AG10803 (cell line): ENCODE data around the gene PSMC4.

Source experiments
- DNase-seq: peaks from one replicate; pipeline ENCODE4 v3.0.0; 2010; ENCODE audit warnings: low read depth
- H3K4me3 ChIP-seq: 2 replicates; pipeline ENCODE4 v1.5.1; 2011; ENCODE audit warnings: mild to moderate bottlenecking, low read length, control low read depth
- TF ChIP-seq, protein P1 (sequence below): conservative IDR thresholded peaks from 2 replicates; pipeline ENCODE4 v1.5.1; 2011; ENCODE audit warnings: mild to moderate bottlenecking, low read length, control low read depth, inconsistent platforms

The PSMC4 gene

DNA sequence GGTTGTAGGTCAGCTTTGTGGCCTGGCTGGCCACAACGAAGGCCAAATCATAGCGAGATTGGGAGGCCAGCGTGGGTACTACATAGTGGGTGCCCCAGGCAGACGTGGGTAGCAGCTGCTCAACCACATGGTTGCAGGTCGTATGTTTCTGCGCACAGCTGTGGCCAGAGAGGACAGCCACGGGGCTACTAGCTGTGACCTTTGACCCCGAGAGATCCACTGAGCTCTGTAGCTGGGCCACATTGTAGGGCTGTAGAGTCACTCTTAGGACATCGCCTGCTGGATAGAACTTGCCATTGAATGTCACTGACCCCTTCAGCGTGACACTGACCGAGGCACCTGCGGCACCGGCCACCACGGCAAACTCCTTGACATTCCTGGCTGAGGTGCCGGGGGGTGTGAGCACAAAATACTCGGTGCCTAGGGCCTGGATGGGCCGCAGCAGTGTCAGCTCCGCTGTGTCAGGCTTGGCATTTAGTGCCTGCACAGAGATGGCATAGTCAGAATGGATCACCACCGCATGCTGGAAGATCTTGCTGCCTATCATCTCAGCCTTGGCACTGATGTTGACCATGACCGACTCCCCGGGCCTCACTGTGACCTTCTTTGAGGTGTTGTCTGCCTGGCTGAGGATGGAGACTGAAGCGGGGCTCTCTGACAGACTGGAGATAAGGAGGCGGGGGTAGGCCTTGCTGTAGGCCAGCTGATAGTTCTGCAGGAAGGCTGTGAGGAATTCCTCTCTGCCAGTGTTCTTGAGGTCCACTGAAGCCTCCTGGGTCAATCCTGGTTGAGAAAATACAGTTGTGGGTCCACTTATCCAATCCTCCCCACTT lies 43.2 kb upstream of the PSMC4 start:
- DNase-seq: no peak
- H3K4me3 ChIP-seq: no peak overlapping the region
- TF ChIP-seq, protein P1, sequence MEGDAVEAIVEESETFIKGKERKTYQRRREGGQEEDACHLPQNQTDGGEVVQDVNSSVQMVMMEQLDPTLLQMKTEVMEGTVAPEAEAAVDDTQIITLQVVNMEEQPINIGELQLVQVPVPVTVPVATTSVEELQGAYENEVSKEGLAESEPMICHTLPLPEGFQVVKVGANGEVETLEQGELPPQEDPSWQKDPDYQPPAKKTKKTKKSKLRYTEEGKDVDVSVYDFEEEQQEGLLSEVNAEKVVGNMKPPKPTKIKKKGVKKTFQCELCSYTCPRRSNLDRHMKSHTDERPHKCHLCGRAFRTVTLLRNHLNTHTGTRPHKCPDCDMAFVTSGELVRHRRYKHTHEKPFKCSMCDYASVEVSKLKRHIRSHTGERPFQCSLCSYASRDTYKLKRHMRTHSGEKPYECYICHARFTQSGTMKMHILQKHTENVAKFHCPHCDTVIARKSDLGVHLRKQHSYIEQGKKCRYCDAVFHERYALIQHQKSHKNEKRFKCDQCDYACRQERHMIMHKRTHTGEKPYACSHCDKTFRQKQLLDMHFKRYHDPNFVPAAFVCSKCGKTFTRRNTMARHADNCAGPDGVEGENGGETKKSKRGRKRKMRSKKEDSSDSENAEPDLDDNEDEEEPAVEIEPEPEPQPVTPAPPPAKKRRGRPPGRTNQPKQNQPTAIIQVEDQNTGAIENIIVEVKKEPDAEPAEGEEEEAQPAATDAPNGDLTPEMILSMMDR: no peak

DNA sequence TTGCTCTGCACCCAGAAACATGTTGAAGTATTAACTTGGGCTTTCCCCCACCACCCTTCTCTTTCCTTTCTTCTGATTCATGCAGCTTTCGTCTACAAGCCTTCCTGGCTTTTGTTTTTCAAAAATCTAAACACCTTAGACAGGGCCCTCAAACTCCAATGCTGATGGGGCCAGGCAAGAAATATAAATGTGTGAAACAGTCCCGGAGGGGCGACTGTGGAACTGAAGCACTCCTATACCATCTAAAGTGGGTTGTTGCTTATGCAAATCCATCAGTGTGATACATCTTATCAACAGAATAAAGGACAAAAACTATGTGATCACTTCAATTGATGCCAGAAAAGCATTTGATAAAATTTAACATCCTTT lies 42.6 kb upstream of the PSMC4 start:
- DNase-seq: no peak
- TF ChIP-seq, protein P1: no peak
- H3K4me3 ChIP-seq: no peak overlapping the region

DNA sequence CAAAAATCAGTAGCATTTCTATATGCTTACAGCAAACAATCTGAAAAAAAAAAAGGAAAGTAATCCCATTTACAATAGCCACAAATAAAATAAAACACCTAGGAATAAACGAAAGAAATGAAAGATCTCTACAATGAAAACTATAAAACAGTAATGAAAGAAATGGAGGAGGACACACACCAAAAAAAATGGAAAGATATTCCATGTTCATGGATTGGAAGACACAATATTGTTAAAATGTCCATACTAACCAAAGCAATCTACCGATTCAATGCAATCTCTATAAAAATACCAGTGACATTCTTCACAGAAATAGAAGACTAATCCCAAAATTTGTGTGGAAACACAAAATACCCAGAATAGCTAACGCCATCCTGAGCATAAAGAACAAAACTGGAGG lies 41.2 kb upstream of the PSMC4 start:
- DNase-seq: no peak
- TF ChIP-seq, protein P1: no peak
- no peak overlapping the region for H3K4me3 ChIP-seq

DNA sequence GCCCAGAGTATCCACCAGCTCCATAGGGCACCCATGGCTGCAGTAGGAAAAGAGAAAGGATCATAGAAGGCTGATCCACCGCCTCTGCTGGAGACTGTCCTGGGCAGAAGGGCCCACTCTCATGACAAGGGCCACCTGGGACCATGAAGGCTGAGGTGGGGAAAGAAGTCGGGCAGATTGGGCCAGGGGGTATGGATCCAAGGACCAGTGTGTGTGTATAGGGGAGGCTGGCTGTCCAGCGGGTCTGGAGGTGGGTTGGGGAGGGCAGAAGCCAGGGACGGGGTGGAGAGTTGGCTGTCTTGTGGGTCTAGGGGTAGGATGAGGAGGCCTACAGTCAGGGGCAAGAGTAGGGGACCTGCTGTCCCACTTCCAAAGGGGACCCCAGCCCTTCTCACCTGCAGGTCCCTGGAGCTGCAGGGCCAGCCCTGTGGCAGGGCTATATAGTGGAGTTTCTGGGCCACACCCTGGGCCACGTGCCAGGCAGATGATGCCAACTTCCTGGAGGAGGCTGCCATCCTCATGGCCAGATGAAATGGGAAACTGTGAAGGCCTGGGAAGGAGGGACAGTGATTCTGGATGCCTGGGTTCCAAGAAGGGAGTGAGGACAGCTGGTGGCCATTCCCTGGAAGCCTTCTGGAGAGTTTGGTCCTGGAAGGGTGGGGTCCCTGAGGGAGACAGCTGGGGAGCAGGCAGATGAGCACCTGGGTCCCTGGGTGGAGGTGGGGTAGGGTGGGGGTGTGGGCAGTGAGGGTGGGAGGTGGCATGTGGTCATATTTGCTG lies 36.2 kb upstream of the PSMC4 start, which contains the start of gene FCGBP:
FCGBP (minus strand) TSS at position 51 of the 780 bp plus-strand sequence.
- no peak for DNase-seq
- TF ChIP-seq, protein P1: no peak
- no peak within 1 kb of the TSS for H3K4me3 ChIP-seq

DNA sequence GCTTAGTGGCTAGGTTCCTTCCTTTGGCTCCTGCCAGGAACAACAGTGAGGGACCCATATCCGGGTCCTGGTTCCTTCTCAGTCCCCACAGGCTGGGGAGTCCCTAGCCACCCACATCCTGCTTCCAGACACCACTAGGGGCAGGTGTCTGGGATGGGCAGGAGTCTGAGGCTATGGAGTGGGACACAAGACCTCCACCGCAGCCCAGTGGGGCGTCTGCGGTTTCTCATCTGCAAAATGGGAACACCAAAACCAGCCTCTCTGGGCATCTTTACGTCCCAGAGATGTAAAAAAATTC lies 35.7 kb upstream of the PSMC4 start:
- TF ChIP-seq, protein P1: no peak
- no peak overlapping the region for H3K4me3 ChIP-seq
- DNase-seq: no peak

DNA sequence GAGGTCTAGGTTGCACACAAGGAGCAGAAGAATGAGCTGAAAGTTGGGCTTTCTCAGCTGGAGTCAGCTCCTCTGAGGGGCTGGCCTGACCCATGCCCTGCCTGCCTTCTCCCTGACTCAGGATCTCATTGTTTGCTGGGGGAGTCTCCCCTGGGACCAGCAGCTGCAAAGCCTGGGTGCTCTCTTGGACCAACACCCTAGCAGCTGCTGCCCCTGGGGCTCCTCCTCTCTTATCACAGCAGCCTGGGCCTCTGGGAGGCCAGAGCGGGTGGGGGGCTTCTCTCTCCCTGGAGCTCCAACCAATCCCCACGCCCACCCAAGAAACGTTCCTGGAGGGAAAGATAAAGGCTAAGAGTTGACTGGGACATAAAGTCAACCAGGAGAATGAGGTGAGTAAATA lies 34.9 kb upstream of the PSMC4 start:
- DNase-seq: no peak
- TF ChIP-seq, protein P1: no peak
- no peak overlapping the region for H3K4me3 ChIP-seq

DNA sequence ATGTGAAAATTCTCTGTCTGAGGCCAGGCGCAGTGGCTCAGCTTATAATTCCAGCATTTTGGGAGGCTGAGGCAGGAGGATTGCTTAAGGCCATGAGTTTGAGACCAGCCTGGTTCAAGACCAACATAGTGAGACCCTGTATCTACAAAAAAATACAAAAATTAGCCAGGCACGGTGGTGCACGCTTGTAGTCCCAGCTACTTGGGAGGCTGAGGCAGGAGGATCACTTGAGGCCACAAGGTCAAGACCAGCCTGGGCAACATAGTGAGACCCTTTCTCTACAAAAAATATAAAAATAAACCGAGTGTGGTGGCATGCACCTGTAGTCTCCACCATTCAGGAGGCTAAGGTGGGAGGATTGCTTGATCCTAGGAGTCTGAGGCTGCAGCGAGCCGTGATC lies 34.3 kb upstream of the PSMC4 start:
- DNase-seq: no peak
- TF ChIP-seq, protein P1: no peak
- H3K4me3 ChIP-seq: no peak overlapping the region
